ENCODE measurements around the gene EGLN2.
"Not testable (repeated sequence)": the region's sequence is repeated elsewhere in the genome, so short reads cannot be mapped to it uniquely, and the experiment has no call there.

Gene EGLN2

DNA sequence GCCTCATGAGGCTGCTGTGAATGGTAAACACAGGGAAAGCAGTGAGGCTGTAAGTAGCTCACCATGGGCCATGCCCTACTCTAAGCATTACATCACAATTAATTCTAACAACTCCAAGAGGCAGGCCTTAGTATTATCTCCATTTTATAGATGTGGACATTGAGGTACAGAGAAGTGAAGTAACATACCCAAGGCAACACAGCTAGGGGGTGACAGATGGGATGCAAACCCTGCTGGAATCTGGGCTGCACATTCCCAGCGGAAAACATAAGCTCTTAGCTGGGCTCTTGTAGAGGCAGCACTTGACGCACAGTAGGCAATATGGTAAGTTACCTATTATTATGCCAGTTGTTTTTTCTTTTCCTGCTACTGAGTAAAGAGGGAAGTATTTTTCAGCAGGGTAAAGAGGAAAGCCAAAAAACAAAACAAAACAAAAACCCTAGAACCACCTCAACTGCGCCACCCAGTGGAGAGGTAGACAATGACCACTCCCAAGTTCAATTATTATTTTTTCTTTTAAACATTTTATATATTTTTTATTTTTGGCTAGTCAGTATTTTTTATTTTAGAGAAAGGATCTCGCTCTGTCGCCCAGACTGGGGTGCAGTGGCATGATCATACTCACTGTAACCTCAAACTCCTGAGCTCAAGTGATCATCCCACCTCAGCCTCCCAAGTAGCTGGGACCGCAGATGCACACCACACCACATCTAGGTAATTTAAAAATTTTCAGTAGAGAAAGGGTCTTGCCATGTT is 20.7 kb downstream of the EGLN2 start:
- DNase-seq: peak; percentile 25 to 81

DNA sequence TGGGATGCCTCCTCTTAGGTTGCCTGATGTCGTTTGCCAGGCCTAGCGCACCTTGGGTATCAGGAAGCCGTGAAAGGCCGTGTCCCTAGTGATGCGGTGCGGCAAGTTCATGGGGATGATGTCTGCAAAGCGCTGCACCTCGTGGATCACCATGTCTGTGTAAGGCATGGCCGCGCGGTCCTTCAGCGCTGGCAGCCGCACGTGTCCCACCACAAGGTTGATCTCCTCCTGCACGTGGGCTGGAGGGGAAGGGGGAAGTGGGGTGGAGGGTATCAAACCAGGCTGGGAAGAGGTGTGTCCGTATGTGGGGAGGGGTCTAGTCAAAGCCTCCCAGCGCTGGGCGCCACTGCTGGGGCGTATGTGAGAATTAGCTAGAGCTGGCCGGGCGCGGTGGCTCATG is 23.2 kb downstream of the EGLN2 start:
- DNase-seq: no peak

DNA sequence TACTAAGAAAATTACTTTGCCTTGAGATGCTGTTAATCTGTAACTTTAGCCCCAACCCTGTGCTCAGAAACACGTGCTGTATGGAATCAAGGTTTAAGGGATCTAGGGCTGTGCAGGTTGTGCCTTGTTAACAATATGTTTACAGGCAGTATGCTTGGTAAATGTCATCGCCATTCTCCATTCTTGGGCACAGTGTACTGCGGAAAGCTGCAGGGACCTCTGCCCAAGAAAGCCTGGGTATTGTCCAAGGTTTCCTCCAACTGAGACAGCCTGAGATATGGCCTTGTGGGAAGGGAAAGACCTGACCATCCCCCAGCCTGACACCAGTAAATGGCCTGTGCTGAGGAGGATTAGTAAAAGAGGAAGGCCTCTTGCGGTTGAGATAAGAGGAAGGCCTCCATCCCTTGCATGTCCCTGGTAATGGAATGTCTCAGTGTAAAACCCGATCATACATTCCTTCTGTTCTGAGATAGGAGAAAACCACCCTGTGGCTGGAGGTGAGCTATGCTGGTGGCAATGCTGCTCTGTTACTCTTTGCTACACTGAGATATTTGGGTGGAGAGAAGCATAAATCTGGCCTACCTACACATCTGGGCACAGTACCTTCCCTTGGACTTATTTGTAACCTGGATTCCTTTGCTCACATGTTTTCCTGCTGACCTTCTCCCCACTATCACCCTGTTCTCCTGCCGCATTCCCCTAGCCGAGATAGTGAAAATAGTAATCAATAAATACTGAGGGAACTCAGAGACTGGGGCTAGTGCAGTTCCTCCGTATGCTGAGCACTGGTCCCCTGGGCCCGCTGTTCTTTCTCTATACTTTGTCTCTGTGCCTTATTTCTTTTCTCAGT is 23.9 kb downstream of the EGLN2 start:
- peak; percentile 54 to 58 for DNase-seq

DNA sequence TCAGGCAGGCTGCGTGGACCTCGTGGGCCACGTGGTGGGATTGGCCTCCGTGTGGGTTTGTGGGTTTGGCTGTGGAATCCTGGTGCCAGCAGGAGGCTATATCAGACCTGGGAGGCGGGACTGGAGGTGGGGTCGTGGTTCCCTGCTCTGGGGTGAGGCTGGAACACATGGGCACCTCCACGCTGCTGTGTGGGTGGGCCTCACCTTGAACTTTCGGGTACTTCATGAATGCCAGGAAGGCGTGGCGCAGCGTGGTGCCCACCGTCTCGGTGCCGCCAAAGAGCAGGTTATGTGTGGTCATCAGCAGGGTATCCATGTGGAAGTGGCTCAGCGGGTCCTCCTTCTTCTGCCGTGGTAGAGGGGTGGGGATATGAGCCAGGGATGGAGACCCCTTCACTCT is 25.9 kb downstream of the EGLN2 start:
- DNase-seq: not testable (repeated sequence)

DNA sequence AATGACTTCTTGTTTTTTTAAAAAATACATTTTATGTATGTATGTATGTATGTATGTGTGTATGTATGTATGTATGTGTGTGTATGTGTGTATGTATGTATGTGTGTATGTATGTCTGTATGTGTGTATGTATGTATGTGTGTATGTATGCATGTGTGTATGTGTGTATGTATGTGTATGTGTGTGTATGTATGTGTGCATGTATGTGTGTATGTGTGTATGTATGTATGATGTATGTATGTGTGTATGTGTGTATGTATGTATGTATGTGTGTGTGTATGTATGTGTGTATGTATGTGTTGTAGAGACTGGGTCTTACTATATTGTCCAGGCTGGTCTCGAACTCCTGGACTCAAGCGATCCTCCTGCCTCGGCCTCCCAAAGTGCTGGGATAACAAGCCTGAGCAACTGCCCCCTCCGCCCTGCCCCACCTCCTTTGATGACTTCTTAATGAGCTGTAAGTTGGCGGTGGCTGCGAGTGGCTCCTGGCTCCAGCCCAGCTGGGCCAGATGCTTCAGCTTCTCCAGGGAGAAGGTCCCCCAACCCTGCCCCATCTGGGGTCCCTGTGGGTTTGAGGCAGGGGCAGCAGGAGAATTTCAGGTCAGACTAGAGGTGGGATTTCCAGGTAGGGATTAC is 26.6 kb downstream of the EGLN2 start:
- DNase-seq: not testable (repeated sequence)

DNA sequence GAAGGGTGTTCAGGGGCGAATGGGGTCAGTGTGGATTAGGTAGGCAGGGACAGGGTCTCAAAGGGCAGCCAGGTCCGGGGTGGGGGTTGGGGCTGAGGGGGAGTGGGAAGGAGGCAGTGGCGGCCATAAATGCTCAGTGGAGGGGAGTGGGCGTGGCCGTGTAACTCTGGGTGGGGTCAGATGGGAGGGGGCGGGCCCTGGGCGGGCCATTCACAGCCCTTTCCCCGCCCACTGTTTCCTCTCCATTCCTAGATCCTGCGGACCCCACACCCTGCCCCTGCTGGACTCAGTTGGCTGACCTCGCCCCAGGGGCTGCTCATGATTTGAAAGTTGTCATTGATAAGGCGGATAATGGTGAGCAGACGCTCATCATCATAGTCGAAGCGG is 27.3 kb downstream of the EGLN2 start:
- not testable (repeated sequence) for DNase-seq

DNA sequence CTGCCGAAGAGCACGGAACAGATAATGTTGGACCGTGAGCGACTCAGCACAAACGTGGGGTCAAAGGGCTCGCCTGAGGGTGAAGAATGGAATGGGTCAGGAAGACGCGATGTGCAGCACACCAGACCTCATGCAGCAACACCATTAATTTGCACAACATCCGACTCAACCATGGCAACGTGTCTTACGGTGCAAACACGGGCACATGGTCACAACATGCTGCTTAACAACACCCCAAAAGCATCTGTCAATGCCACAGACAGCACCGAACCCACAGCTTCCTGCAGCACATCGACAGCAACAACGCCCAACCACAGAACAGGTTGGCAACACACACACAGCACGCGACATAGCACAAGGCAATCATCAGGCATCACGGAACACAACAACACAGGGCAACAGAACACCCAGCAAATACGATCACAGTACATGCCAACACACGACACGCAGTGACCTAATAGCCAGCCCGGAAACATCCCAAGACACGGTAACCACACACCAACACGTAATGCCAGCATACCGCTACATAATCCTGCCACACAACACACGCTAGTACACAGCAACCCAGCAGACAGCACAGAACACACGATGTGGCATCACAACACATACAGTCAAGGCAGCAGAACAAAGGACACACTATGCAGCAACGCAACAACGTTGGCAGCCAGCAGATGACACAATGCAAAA is 27.9 kb downstream of the EGLN2 start:
- not testable (repeated sequence) for DNase-seq

DNA sequence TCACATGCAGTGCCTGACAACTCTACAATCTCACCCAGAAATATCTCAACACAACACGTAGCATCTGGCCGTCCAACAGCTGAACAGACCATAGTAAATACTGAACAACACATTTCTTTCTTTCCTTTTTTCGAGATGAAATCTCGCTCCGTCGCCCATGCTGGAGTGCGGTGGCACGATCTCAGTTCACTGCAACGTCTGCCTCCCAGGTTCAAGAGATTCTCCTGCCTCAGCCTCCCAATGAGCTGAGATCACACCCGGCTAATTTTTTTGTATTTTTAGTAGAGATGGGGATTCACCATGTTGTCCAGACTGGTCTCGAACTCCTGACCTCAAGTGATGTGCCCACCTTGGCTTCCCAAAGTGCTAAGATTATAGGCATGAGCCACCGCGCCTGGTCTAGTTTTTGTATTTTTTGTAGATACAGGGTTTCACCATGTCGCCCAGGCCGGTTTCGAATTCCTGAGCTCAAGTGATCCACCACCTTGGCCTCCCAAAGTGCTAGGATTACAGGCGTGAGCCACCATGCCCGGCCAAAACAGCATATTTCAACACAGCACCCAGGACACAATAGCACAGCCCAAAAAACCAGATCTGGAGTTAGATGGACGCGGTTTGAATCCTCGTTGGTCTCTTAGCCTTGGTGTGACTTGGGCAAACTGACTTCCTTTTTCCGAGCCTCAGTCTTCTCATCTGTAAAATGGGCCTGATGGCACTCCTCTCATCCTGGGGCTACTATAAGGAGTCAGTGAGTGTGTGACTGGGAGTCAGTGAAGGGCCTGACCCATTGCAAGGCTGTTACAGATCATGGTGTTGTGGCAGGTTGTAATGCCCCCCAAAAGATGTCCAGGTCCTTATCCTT is 28.6 kb downstream of the EGLN2 start:
- DNase-seq: no peak

DNA sequence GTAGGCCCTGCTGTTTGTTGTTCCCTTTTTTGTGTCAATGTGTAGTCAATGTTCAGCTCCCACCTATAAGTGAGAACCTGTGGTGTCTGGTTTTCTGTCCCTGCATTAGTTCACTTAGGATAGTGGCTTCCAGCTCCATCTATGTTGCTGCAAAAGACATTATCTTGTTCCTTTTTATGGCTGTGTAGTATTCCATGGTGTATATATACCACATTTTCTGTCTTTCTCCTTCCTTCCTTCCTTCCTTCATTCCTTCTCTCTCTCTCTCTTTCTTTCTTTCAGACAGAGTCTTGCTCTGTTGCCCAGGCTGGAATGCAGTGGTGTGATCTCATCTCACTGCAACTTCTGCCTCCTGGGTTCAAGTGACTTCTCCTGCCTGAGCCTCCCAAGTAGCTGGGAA is 30.2 kb downstream of the EGLN2 start:
- no peak for DNase-seq

DNA sequence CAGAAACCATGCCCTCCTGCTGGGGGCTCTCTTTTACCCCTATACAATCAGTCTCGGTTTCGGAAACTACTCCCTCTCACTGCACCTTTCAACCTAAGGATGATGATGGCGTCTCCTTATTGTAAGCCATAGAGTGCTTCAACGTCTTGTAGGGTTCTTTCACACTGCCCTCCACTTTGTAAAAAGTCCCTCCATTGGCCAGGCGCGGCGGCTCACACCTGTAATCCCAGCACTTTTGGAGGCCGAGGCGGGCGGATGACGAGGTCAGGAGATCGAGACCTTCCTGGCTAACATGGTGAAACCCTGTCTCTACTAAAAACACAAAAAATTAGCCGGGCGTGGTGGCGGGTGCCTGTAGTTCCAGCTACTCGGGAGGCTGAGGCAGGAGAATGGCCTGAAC is 31.8 kb downstream of the EGLN2 start:
- not testable (repeated sequence) for DNase-seq

DNA sequence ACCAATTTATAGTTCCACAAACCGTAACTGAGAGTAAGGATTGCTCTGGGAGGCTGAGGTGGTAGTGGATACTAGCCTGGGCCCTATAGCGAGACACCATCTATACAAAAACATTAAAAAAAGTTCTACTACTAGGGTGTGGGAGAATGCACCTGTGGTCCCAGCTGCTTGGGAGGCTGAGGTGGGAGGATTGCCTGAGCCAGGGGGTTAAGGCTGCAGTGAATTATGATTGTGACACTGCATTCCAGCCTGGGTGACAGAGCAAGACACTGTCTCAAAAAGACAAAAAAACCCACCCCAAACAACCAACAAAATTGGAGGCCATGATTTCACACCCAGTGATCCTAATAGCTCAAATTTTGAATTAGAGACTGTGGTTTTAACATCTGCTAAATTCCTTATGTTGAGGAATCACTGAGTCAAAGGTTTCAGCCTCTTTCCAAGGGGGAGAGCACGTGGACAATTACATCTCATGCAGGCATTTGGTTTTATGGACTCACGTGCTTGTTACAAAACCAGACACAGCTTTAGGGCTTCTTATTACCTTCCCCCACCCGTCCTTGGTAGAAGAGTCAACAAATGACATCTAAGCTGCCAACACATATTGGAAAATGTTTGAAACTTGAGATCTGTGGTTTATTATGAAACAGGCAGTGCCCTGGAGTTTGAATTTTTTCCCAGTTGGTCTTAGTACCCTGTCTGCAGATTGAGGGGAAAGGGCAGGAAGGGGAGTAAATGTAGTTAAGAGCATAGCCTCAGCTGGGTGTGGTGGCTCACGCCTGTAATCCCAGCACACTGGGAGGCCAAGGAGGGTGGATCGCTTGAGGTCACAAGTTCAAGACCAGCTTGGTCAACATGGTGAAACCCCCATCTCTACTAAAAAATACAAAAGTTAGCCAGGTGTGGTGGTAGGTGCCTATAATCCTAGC is 32.8 kb downstream of the EGLN2 start:
- DNase-seq: peak; percentile 36 to 44

DNA sequence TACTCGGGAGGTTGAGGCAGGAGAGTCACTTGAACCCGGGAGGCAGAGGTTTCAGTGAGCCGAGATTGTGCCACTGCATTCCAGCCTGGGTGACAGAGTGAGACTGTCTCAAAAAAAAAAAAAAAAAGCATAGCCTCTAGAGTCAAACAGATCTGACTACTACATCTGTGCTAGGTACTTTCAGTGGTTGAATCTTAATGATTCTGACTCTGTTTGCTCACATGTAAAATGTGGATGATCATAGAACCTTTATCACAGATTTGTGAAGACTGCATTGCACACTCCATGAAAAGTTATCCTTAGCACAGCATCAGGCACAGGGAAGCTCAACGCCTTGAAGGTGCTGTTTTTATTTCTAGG is 33.4 kb downstream of the EGLN2 start:
- DNase-seq: not testable (repeated sequence)

DNA sequence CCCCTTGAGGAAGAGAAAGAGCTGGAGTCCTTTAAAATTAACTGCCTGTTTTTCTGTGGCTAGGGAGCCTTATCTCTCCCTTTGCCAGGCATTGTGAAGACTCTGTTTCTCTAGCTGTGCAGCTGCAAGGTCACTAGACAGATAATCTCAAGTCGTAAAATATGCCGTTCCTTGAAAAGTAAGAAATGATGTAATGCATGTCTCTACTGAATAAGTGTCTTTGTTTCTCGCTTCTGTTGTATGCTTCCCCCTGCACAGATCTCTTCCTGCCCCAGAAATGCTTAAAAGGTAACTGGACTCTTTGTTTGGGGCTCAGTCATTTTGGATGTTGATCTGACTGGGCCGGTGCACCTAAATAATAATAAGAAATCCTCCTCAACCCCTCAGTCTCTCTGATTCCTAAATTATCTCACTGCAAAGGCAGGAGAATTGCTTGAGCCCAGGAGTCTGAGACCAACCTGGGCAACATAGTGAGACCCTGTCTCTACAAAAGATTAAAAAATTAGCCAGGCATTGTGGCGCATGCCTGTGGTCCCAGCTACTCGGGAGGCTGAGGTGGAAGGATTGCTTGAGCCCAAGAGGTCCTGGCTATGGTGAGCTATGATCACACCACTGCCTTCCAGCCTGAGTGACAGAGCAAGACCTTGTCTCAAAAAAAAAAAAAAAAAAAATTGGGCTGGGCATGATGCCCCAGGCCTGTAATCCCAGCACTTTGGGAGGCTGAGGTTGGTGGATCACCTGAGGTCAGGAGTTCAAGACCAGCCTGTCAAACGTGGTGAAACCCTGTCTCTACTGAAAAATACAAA is 34.9 kb downstream of the EGLN2 start:
- not testable (repeated sequence) for DNase-seq

DNA sequence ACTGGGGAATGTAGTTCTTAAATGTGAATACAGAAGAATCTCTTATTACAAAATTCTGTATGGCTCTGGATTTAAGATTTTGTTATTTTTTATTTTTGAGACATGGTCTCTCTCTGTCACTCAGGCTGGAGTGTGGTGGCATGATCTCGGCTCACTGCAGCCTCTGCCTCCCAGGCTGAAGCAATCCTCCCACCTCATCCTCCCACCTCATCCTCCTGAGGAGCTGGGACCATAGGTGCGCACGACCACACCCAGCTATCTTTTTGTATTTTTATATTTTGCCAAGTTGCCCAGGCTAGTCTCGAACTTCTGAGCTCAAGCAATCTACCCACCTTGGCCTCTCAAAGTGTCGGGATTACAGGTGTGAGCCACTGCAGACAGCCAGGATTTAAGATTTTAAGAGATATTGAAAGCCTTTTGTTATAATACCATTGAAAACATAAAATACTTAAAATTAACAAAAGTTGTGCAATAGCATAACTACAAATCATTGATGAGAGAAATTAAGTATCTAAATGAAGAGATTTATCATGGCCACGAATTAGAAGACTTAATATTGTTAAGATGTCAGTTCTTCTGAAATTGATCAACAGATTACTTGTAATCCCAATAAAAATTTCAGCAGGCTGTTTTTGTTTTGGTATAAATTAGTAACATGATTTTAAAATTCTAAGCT is 37.9 kb downstream of the EGLN2 start:
- DNase-seq: no peak

DNA sequence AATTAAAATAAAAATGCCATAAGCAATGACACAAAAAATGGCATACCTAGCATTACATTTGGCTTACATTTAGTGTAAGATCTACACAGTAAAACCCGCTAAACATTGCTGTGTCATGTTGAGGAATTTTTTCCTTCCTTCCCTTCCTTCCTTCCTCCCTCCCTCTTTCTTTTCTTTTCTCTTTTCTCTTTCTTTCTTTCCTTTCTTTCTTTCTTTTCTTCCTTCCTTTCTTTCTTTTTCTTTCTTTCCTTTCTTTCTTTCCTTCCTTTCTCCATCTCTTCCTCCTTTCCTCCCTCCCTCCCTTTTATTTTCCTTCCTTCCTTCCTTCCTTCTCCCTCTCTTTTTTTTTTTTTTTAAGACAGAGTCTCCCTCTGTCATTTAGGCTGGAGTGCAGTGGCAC is 39.5 kb downstream of the EGLN2 start:
- not testable (repeated sequence) for DNase-seq

DNA sequence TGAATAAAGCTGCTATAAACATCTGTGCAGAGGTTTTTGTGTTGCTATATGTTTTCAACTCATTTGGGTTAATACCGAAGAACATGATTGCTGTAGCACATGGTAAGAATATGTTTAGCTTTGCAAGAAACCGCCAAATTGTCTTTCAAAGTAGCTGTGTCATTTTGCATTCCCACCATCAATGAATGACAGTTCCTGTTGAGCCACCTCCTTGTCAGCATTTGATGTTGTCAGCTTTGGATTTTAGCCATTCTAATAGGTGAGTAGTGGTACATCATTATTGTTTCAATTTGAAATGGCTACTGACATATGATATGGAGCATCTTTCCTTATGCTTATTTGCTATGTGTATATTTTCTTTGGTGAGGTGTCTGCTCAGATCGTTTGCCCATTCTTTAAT is 43.0 kb downstream of the EGLN2 start:
- DNase-seq: not testable (repeated sequence)

DNA sequence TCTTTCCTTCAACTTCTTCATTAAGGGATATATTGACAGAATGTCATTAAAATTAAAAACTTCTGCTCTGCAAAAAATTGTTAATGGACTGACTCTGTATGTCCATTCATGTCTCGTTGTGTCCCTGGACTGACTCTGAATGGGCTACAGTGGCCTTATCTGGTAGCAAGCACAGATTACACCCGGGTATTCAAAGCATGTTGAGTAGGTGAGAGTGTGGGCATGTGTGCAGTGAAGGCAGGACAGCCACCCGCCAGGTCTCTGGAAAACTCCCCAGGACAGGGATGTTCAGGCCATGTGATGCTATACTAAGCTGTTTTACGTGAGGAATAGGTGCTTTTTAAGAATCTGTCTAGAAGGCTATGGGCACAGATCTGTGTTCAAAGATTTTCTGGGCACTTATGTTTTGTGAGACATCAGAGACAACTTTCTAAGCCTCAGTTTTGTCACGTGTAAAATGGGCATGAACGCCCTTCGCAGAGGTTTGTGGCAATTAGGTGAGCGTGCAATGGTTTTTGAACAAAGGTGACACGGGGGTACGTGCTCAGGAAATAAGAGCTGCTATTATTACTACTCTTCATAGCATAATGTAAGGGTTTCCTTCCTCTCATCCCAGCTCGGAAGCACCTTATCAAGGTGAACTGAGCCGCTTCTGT is 44.1 kb downstream of the EGLN2 start:
- DNase-seq: not testable (repeated sequence)

DNA sequence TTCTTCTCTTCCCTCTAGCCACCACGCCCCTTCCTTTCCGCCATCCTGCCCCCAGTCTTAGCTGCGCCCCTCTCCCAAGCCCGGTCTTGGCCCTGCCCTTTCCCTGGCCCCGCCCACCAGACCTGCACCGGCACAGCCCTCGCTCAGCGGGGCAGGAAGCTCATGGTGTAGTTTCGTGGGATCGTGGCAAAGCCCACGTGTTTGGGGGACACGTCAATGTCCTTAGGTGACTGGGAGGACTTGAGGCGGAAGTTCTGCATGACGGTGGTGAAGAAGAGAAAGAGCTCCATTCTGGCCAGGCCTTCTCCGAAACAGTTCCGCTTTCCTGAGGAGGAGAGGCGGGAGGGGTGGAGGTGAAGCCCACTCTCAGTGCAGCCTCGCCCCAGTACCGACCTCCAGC is 44.7 kb downstream of the EGLN2 start:
- DNase-seq: not testable (repeated sequence)

DNA sequence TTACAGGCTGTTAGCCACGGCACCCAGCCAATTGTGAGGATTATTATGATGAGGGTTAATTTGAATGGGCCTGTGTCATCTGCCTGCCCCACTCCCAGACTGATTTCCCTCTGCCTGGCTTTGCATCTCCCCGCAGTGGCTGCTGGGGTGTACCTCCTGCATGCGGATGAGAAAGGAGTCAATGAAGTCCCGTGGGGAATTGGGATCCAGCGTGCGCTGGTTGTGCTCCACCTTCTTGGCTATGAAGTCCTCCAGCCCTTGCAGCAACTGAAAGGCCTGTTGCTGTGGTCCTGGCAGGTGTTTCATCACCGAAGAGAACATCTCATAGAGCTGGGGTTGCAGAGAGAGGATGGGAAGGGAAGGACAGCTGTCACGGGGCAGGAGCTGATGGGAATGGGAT is 47.7 kb downstream of the EGLN2 start:
- not testable (repeated sequence) for DNase-seq

Data from inflammatory macrophage treated with lipopolysaccharide for 1 hour (primary cell).